ENCODE data around the gene GCLC.
"Not testable (repeated sequence)": the region's sequence is repeated elsewhere in the genome, so short reads cannot be mapped to it uniquely, and the experiment has no call there.

The GCLC gene

GRCh38 chr6:53565886-53566285, 21.0 kb upstream of the GCLC start:
- no peak for TF ChIP-seq CTCF (IDR thresholded peaks at IDR 0.05; ENCODE audit: control insufficient read depth, insufficient read depth, low read depth, low read length, missing control alignments)
- no peak for DNase-seq (ENCODE audit: low read depth)
- no peak overlapping the region for H3K4me3 ChIP-seq (ENCODE audit: control insufficient read depth, low read depth, low read length)

GRCh38 chr6:53564401-53565065, 19.6 kb upstream of the GCLC start:
- H3K4me3 ChIP-seq (ENCODE audit: control insufficient read depth, low read depth, low read length), result no peak overlapping the region
- TF ChIP-seq CTCF (IDR thresholded peaks at IDR 0.05; ENCODE audit: control insufficient read depth, insufficient read depth, low read depth, low read length, missing control alignments), result no peak
- no peak for DNase-seq (ENCODE audit: low read depth)

- no peak overlapping the region for H3K4me3 ChIP-seq (ENCODE audit: control insufficient read depth, low read depth, low read length)
- no peak for DNase-seq (ENCODE audit: low read depth)
- no peak for TF ChIP-seq CTCF (IDR thresholded peaks at IDR 0.05; ENCODE audit: control insufficient read depth, insufficient read depth, low read depth, low read length, missing control alignments)
Measured at GRCh38 chr6:53556986-53557715, 12.2 kb upstream of the GCLC start.

- not testable (repeated sequence) for DNase-seq (ENCODE audit: low read depth); H3K4me3 ChIP-seq (ENCODE audit: control insufficient read depth, low read depth, low read length)
Measured at GRCh38 chr6:53553600-53553999, 8.7 kb upstream of the GCLC start.

- H3K4me3 ChIP-seq (ENCODE audit: control insufficient read depth, low read depth, low read length); DNase-seq (ENCODE audit: low read depth): not testable (repeated sequence)
Measured at GRCh38 chr6:53551681-53552080, 6.8 kb upstream of the GCLC start.

GRCh38 chr6:53547811-53548496, 3.1 kb upstream of the GCLC start:
- peak; percentile 87 for DNase-seq (ENCODE audit: low read depth)
- H3K4me3 ChIP-seq (ENCODE audit: control insufficient read depth, low read depth, low read length), result peak overlapping the region; percentile 67
- no peak for TF ChIP-seq CTCF (IDR thresholded peaks at IDR 0.05; ENCODE audit: control insufficient read depth, insufficient read depth, low read depth, low read length, missing control alignments)

GRCh38 chr6:53547166-53547810, 2.4 kb upstream of the GCLC start:
- H3K4me3 ChIP-seq (ENCODE audit: control insufficient read depth, low read depth, low read length), result peak overlapping the region; percentile 67
- TF ChIP-seq CTCF (IDR thresholded peaks at IDR 0.05; ENCODE audit: control insufficient read depth, insufficient read depth, low read depth, low read length, missing control alignments), result no peak
- DNase-seq (ENCODE audit: low read depth), result no peak

Measured in AG09309 (cell line).